Panc1 (cell line): ENCODE data around the gene SLC25A24.

Experiments used
- CTCF ChIP-seq: fragments of 450-650 bp; IDR thresholded peaks from 2 replicates; pipeline ENCODE4 v1.5.1; 2017; ENCODE audit warnings: mild to moderate bottlenecking
- POLR2AphosphoS5 ChIP-seq: IDR thresholded peaks from 2 replicates; pipeline ENCODE4 v1.6.1; 2012; ENCODE audit warnings: mild to moderate bottlenecking, low read depth, low read length, moderate library complexity
- REST ChIP-seq, 2 experiments: IDR thresholded peaks; 2 replicates each; pipeline ENCODE4 v1.6.1; 2011 to 2012; ENCODE audit warnings: low read depth in 2 of 2, control low read depth in 1 of 2, low read length in 1 of 2, mild to moderate bottlenecking in 1 of 2, moderate library complexity in 1 of 2; ENCODE audit not compliant: insufficient read depth in 1 of 2
- SIN3A ChIP-seq: IDR thresholded peaks from 2 replicates; pipeline ENCODE4 v1.6.1; 2012; ENCODE audit warnings: low read depth, mild to moderate bottlenecking, low read length, moderate library complexity, borderline replicate concordance; ENCODE audit not compliant: insufficient read depth
- TCF7L2 ChIP-seq: IDR thresholded peaks from 2 replicates; pipeline ENCODE4 v1.6.1; 2011; ENCODE audit warnings: mild to moderate bottlenecking, low read depth, low read length, inconsistent platforms

GRCh38 chr1:108120163-108120562 lies 80.0 kb downstream of the SLC25A24 start:
- no peak for TF ChIP-seq CTCF
- TF ChIP-seq POLR2AphosphoS5 = no peak
- TF ChIP-seq SIN3A = no peak
- TF ChIP-seq REST (IDR thresholded peaks at IDR 0.05; ENCODE audit: insufficient read depth in 1 of 2, low read depth in 2 of 2, low read length in 1 of 2) = no peak
- no peak for TF ChIP-seq TCF7L2
